ENCODE data around the gene KCNQ1OT1.

KCNQ1OT1 gene

DNA sequence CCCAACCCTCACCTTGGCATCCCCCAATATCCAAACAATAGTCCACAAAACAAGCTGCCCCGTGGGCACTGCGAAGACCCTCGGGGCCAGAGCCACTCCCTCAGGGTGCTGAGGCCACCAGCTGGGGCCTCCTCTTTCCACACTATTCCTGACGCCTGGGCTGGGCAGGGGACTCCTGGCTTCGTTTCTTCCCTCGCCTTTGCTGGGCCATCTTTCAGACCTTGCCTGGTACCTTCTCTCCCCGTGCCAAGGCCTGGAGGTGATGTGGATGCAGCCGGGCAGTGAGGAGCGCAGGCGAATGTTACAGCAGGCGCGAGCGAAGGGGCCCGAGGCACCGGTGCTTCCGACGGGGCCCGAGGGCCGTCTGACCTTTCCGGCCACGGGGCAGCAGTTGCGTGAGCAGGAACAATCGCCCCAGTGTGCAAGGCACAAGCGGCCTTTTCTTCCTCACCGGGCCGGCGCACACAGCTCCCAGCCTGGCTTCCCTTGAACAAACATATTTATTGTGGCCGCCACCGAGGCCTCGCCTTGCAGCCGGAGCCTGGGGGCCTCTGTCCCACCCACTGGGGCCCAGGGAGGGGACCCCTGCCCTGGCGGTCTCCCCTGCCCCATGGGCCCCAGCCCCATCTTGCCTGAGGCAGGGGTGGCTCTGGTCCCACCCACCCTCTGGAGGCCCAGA is 32.6 kb upstream of the KCNQ1OT1 start:
- no peak overlapping the region for H4K91ac ChIP-seq (ENCODE audit: low read depth, low read length, poor library complexity)
- H3K27me3 ChIP-seq (ENCODE audit: control insufficient read depth in 3 of 3, insufficient read depth in 3 of 3, low read depth in 1 of 3, low read length in 3 of 3): peaks cover 0 to 48% (median 2%) of the 10 kb centered on the region in 3 experiments
- no peak overlapping the region for H3K4ac ChIP-seq (ENCODE audit: low read length)
- H3K79me1 ChIP-seq (ENCODE audit: low read depth, low read length): no peaks in the 10 kb centered on the region
- H2BK120ac ChIP-seq (ENCODE audit: low read depth, low read length): peak overlapping the region; percentile 72
- H2BK5ac ChIP-seq (ENCODE audit: low read length): peak overlapping the region; percentile 50
- H3K18ac ChIP-seq (ENCODE audit: low read length): peak overlapping the region; percentile 85
- no peak overlapping the region for H3K9ac ChIP-seq (ENCODE audit: low read depth, low read length, poor library complexity)
- peaks cover 0 to 15% of the 10 kb centered on the region in 2 donors for H3K4me1 ChIP-seq (ENCODE audit: control insufficient read depth in 2 of 2, insufficient read depth in 1 of 2, low read depth in 1 of 2, low read length in 2 of 2)
- H4K8ac ChIP-seq (ENCODE audit: low read depth, low read length): peak overlapping the region; percentile 3
- no peak overlapping the region for H3K4me3 ChIP-seq (ENCODE audit: low read length in 2 of 2)
- DNase-seq (ENCODE audit: low spot score): no peak
- H2AFZ ChIP-seq (ENCODE audit: low read length): no peak overlapping the region
- no CpG with 5 or more reads among the region's 32 CpGs for WGBS, 2 donors (ENCODE audit: extremely low coverage in 2 of 2, insufficient read length in 2 of 2, insufficient replicate concordance in 1 of 2)
- no peaks in the 10 kb centered on the region for H3K36me3 ChIP-seq (replicated peaks in 1 of 2; ENCODE audit: control insufficient read depth in 2 of 2, insufficient read depth in 2 of 2, low read length in 2 of 2)
- peak overlapping the region; percentile 11 for H3K4me2 ChIP-seq (ENCODE audit: insufficient read depth, low read length, poor library complexity, severe bottlenecking)
- peak overlapping the region; percentile 96 for H2BK15ac ChIP-seq (ENCODE audit: low read length)
- H2AK5ac ChIP-seq (ENCODE audit: low read depth, low read length): peak overlapping the region; percentile 95
- no peak overlapping the region for H3K27ac ChIP-seq (replicated peaks; ENCODE audit: low read length)
- H3K9me3 ChIP-seq (replicated peaks in 1 of 2; ENCODE audit: control insufficient read depth in 2 of 2, insufficient read depth in 1 of 2, low read depth in 1 of 2, low read length in 2 of 2): peaks cover 0 to 6% of the 10 kb centered on the region in 2 donors
- H3K14ac ChIP-seq (ENCODE audit: low read length): peak overlapping the region; percentile 51
- H3K23ac ChIP-seq (ENCODE audit: low read depth, low read length, poor library complexity): peak overlapping the region; percentile 87
- H2BK12ac ChIP-seq (ENCODE audit: low read length): no peak overlapping the region

DNA sequence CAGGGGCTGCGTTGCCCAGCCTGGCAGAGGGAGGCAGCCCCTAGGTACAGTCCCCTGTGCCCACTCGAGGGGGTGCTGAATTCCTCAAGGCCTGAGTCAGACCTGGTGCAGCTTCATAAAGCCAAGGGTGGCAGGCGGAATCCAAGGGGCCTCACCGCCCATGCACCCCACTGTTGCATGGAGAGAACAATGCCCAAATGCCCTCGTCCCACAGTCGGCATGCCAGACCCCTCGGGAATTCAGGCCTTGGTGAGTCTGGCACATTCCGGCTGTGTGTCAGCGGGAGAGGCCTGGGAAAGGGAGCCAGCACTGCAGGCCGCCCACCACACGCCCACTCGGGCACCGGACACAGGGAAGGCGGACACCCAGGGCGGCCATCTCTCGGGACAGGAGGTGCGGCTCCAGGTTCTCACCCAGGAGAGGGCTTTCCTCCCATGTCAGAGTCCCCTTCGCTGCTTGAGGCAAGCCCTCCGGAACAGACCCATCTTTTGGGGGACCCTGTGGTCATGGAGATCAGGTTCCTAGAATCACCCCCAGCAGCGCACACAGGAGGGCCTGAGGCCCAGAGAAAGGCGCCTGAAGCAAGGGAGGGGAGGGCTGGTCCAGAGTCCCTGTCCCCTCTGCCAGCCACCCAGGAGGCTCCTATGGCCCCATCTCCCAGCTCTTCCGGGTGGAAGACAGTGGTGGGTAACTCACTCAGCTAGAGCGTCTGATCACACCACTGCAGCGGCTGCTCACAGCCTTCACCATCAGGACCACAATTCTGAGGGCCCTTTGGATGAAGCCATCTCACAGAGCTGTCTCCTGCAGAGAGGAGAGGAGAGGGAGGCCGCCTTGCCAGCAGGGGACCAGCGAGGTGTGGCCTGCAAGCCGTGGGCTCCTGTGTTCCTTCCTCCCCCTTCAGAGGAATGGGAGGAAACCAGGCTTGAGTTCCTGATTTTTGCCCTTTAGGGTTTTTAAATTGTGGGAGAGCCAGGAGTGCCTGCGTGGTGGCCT is 31.6 kb upstream of the KCNQ1OT1 start:
- Histone ChIP-seq H2AFZ (ENCODE audit: low read length) (no peak overlapping the region), H3K9me3 (replicated peaks in 1 of 2; ENCODE audit: control insufficient read depth in 2 of 2, insufficient read depth in 1 of 2, low read depth in 1 of 2, low read length in 2 of 2) (peaks cover 0 to 13% of the 10 kb centered on the region in 2 donors), H3K4ac (ENCODE audit: low read length) (no peak overlapping the region), H3K27me3 (ENCODE audit: control insufficient read depth in 3 of 3, insufficient read depth in 3 of 3, low read depth in 1 of 3, low read length in 3 of 3) (peaks cover 0 to 57% (median 4%) of the 10 kb centered on the region in 3 experiments), H3K36me3 (replicated peaks in 1 of 2; ENCODE audit: control insufficient read depth in 2 of 2, insufficient read depth in 2 of 2, low read length in 2 of 2) (no peaks in the 10 kb centered on the region), H2BK15ac (ENCODE audit: low read length) (peak overlapping the region; percentile 97), H3K14ac (ENCODE audit: low read length) (peak overlapping the region; percentile 64), H3K4me2 (ENCODE audit: insufficient read depth, low read length, poor library complexity, severe bottlenecking) (no peak overlapping the region), H2BK12ac (ENCODE audit: low read length) (peak overlapping the region; percentile 46), H2BK5ac (ENCODE audit: low read length) (peak overlapping the region; percentile 50), H2AK5ac (ENCODE audit: low read depth, low read length) (peak overlapping the region; percentile 95), H3K9ac (ENCODE audit: low read depth, low read length, poor library complexity) (peak overlapping the region; percentile 53), H3K23ac (ENCODE audit: low read depth, low read length, poor library complexity) (peak overlapping the region; percentile 46), H3K4me1 (ENCODE audit: control insufficient read depth in 2 of 2, insufficient read depth in 1 of 2, low read depth in 1 of 2, low read length in 2 of 2) (peaks cover 0 to 15% of the 10 kb centered on the region in 2 donors), H3K79me1 (ENCODE audit: low read depth, low read length) (no peaks in the 10 kb centered on the region), H2BK120ac (ENCODE audit: low read depth, low read length) (peak overlapping the region; percentile 72), H4K8ac (ENCODE audit: low read depth, low read length) (no peak overlapping the region), H4K91ac (ENCODE audit: low read depth, low read length, poor library complexity) (no peak overlapping the region), H3K4me3 (ENCODE audit: low read length in 2 of 2) (no peak overlapping the region), H3K18ac (ENCODE audit: low read length) (peak overlapping the region; percentile 80), H3K27ac (replicated peaks; ENCODE audit: low read length) (no peak overlapping the region)
- DNase-seq (ENCODE audit: low spot score): no peak
- no CpG with 5 or more reads among the region's 28 CpGs for WGBS, 2 donors (ENCODE audit: extremely low coverage in 2 of 2, insufficient read length in 2 of 2, insufficient replicate concordance in 1 of 2)

- Histone ChIP-seq H3K27ac (replicated peaks; ENCODE audit: low read length) (no peak overlapping the region), H3K9ac (ENCODE audit: low read depth, low read length, poor library complexity) (peak overlapping the region; percentile 53), H2AK5ac (ENCODE audit: low read depth, low read length) (peak overlapping the region; percentile 91), H2BK5ac (ENCODE audit: low read length) (no peak overlapping the region), H3K9me3 (replicated peaks in 1 of 2; ENCODE audit: control insufficient read depth in 2 of 2, insufficient read depth in 1 of 2, low read depth in 1 of 2, low read length in 2 of 2) (peaks cover 0 to 13% of the 10 kb centered on the region in 2 donors), H4K91ac (ENCODE audit: low read depth, low read length, poor library complexity) (no peak overlapping the region), H3K4me1 (ENCODE audit: control insufficient read depth in 2 of 2, insufficient read depth in 1 of 2, low read depth in 1 of 2, low read length in 2 of 2) (peaks cover 0 to 15% of the 10 kb centered on the region in 2 donors), H4K8ac (ENCODE audit: low read depth, low read length) (no peak overlapping the region), H2AFZ (ENCODE audit: low read length) (no peak overlapping the region), H3K4ac (ENCODE audit: low read length) (no peak overlapping the region), H2BK15ac (ENCODE audit: low read length) (no peak overlapping the region), H2BK120ac (ENCODE audit: low read depth, low read length) (no peak overlapping the region), H3K4me3 (ENCODE audit: low read length in 2 of 2) (no peak overlapping the region), H3K14ac (ENCODE audit: low read length) (peak overlapping the region; percentile 64), H3K23ac (ENCODE audit: low read depth, low read length, poor library complexity) (no peak overlapping the region), H3K36me3 (replicated peaks in 1 of 2; ENCODE audit: control insufficient read depth in 2 of 2, insufficient read depth in 2 of 2, low read length in 2 of 2) (no peaks in the 10 kb centered on the region), H2BK12ac (ENCODE audit: low read length) (no peak overlapping the region), H3K18ac (ENCODE audit: low read length) (peak overlapping the region; percentile 74), H3K4me2 (ENCODE audit: insufficient read depth, low read length, poor library complexity, severe bottlenecking) (no peak overlapping the region), H3K79me1 (ENCODE audit: low read depth, low read length) (no peaks in the 10 kb centered on the region), H3K27me3 (ENCODE audit: control insufficient read depth in 3 of 3, insufficient read depth in 3 of 3, low read depth in 1 of 3, low read length in 3 of 3) (peaks cover 0 to 63% (median 4%) of the 10 kb centered on the region in 3 experiments)
- WGBS, 2 donors (ENCODE audit: extremely low coverage in 2 of 2, insufficient read length in 2 of 2, insufficient replicate concordance in 1 of 2): no CpG with 5 or more reads among the region's 16 CpGs
- DNase-seq (ENCODE audit: low spot score): no peak
Observed at GRCh38 chr11:2730272-2731129, 30.7 kb upstream of the KCNQ1OT1 start.

Data from neuronal stem cell (in vitro differentiated cells).